Thoracic aorta (tissue), 2 donors: Measurements from ENCODE around the gene MBOAT1. TPM values are rescaled to one million over a fixed set of nuclear protein-coding genes. Genes with fewer than 3 reads are reported as not detected.

ENCODE experiments used
- ATAC-seq: fragments of 150-250 bp; one replicate; pipeline ENCODE4 v1.8.0; 2017; ENCODE audit warnings: low read depth; ENCODE audit not compliant: insufficient number of reproducible peaks, low FRiP score
- DNase-seq: peaks from one replicate; pipeline ENCODE4 v3.0.0-alpha.2; 2020; ENCODE audit warnings: low spot score
- H3K27ac ChIP-seq, 2 donors: fragments of 200-600 bp; sonication (generic); 1 replicate in 1 of 2; 2 replicates in 1 of 2; pipeline ENCODE4 v1.5.1; 2016; ENCODE audit warnings: mild to moderate bottlenecking in 2 of 2, moderate library complexity in 2 of 2
- H3K27me3 ChIP-seq: fragments of 200-600 bp; sonication (generic); replicated peaks from 2 replicates; pipeline ENCODE4 v1.6.0; 2016; ENCODE audit warnings: mild to moderate bottlenecking; ENCODE audit not compliant: insufficient read depth
- H3K36me3 ChIP-seq: fragments of 200-600 bp; sonication (generic); one replicate; pipeline ENCODE4 v1.5.1; 2016
- H3K4me1 ChIP-seq, 2 donors: fragments of 200-600 bp; sonication (generic); 1 replicate in 1 of 2; 2 replicates in 1 of 2; pipeline versions ENCODE4 v1.5.1 to v1.6.0; 2016; ENCODE audit warnings: low read depth in 2 of 2, mild to moderate bottlenecking in 1 of 2; ENCODE audit not compliant: control insufficient read depth in 1 of 2
- H3K4me3 ChIP-seq: fragments of 200-600 bp; sonication (generic); 2 replicates; pipeline ENCODE4 v1.5.1; 2016; ENCODE audit warnings: mild to moderate bottlenecking
- H3K9me3 ChIP-seq: fragments of 200-600 bp; sonication (generic); 2 replicates; pipeline ENCODE4 v1.5.1; 2016
- total RNA-seq, 2 donors: library from RNA; depleted of rRNA; stranded (reverse); fragments of >200 nt; gene quantifications; one replicate each; pipeline versions ENCODE4 v1.1.0 to v1.2.3, GENCODE V29; 2016
- TF ChIP-seq, protein P1 (sequence below): fragments of 200-600 bp; sonication (generic); IDR thresholded peaks from one replicate; pipeline ENCODE4 v1.5.1; 2019; ENCODE audit warnings: antibody characterized with exemption

MBOAT1 gene
- total RNA-seq, 2 donors from 2014 or later, result 5.5 to 6.8 TPM

DNA sequence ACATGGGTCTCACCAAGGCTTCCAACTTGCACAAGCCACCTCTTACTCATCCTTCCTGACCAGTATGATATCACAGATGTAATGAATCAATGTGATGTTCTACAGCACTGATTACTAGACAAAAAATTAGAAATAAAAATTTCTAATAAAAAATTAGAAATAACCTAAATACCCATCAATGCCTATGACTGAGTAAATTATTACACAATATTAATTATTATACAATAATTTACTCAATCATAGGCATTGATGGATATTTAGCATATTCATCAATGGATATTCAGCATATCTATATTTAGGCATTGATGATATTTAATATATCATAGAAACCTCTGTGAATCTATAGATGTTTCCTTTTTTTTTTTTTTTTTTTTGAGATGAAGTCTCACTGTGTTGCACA lies 43.2 kb upstream of the MBOAT1 start:
- Histone ChIP-seq H3K27me3 (no peaks in the 10 kb centered on the region), H3K36me3 (no peaks in the 10 kb centered on the region), H3K27ac (no peak overlapping the region), H3K9me3 (no peaks in the 10 kb centered on the region), H3K4me3 (no peak overlapping the region), H3K4me1 (no peaks in the 10 kb centered on the region)
- ATAC-seq, result no peak
- no peak for DNase-seq
- TF ChIP-seq, protein P1, sequence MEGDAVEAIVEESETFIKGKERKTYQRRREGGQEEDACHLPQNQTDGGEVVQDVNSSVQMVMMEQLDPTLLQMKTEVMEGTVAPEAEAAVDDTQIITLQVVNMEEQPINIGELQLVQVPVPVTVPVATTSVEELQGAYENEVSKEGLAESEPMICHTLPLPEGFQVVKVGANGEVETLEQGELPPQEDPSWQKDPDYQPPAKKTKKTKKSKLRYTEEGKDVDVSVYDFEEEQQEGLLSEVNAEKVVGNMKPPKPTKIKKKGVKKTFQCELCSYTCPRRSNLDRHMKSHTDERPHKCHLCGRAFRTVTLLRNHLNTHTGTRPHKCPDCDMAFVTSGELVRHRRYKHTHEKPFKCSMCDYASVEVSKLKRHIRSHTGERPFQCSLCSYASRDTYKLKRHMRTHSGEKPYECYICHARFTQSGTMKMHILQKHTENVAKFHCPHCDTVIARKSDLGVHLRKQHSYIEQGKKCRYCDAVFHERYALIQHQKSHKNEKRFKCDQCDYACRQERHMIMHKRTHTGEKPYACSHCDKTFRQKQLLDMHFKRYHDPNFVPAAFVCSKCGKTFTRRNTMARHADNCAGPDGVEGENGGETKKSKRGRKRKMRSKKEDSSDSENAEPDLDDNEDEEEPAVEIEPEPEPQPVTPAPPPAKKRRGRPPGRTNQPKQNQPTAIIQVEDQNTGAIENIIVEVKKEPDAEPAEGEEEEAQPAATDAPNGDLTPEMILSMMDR, result no peak

GRCh38 chr6:20254295-20254694 lies 42.0 kb upstream of the MBOAT1 start:
- Histone ChIP-seq H3K36me3 (no peaks in the 10 kb centered on the region), H3K4me3 (no peak overlapping the region), H3K27ac (no peak overlapping the region), H3K9me3 (no peaks in the 10 kb centered on the region), H3K27me3 (no peaks in the 10 kb centered on the region), H3K4me1 (no peaks in the 10 kb centered on the region)
- TF ChIP-seq, protein P1, result no peak
- no peak for ATAC-seq
- DNase-seq, result no peak

DNA sequence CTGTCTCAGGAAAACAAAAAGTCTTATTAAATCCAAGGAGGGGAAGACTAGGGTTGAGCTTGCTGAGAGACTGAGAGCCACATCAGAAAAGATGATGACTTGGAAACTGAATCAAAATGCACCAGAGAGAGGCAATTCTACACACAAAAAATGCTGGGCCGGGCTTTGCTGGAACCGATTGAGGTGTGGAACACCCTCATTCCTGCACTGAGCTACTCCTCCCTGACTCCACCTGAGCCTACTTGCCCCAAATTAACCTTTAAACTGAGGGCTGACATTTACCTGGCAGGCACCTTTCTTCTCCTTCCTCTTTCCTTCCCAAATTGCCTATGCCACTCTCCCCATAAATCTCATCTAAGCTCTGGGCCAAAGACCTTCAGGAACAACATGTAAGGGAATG lies 40.8 kb upstream of the MBOAT1 start:
- no peak overlapping the region for H3K4me3 ChIP-seq
- no peak for DNase-seq
- no peaks in the 10 kb centered on the region for H3K9me3 ChIP-seq
- H3K27me3 ChIP-seq, result no peaks in the 10 kb centered on the region
- no peak overlapping the region for H3K27ac ChIP-seq
- H3K4me1 ChIP-seq, result no peaks in the 10 kb centered on the region
- no peak for ATAC-seq
- TF ChIP-seq, protein P1, result no peak
- no peaks in the 10 kb centered on the region for H3K36me3 ChIP-seq

DNA sequence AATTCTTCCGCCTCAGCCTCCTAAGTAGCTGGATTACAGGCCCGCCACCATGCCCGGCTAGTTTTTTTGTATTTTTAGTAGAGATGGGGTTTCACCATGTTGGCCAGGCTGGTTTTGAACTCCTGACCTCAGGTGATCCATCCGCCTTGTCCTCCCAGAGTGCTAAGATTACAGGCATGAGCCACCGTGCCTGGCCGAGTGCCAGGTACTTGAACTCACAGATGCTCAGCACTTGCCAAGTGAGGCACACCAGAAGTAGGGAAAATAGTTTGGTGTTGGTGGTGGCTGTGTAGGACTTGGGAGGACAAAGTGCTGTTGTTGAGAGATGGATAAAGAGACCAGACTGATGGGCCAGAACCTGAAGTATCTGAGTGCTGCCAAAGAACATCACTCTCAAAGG lies 40.0 kb upstream of the MBOAT1 start:
- DNase-seq (no peak), ATAC-seq (no peak)
- TF ChIP-seq, protein P1, result no peak
- Histone ChIP-seq H3K9me3 (no peaks in the 10 kb centered on the region), H3K4me3 (no peak overlapping the region), H3K36me3 (no peaks in the 10 kb centered on the region), H3K27ac (no peak overlapping the region), H3K4me1 (no peaks in the 10 kb centered on the region), H3K27me3 (no peaks in the 10 kb centered on the region)

GRCh38 chr6:20251525-20251924 lies 39.3 kb upstream of the MBOAT1 start:
- DNase-seq (no peak), ATAC-seq (no peak)
- no peak overlapping the region for H3K27ac ChIP-seq
- H3K4me3 ChIP-seq, result no peak overlapping the region
- no peaks in the 10 kb centered on the region for H3K9me3 ChIP-seq
- H3K36me3 ChIP-seq, result no peaks in the 10 kb centered on the region
- no peaks in the 10 kb centered on the region for H3K27me3 ChIP-seq
- TF ChIP-seq, protein P1, result no peak
- no peaks in the 10 kb centered on the region for H3K4me1 ChIP-seq
